Tongue (tissue), 2 donors: ENCODE measurements around the gene BROX. TPM values are rescaled to one million over a fixed set of nuclear protein-coding genes. Genes with fewer than 3 reads are reported as not detected.
"Not testable (repeated sequence)": the region's sequence is repeated elsewhere in the genome, so short reads cannot be mapped to it uniquely, and the experiment has no call there.

ENCODE experiments used
- DNase-seq: peaks from one replicate; pipeline ENCODE4 v3.0.0-alpha.2; 2015
- total RNA-seq: library from RNA; depleted of rRNA; stranded (reverse); fragments of >200 nt; gene quantifications from one replicate; pipeline ENCODE4 v1.2.3, GENCODE V29; 2014

Gene BROX, protein sequence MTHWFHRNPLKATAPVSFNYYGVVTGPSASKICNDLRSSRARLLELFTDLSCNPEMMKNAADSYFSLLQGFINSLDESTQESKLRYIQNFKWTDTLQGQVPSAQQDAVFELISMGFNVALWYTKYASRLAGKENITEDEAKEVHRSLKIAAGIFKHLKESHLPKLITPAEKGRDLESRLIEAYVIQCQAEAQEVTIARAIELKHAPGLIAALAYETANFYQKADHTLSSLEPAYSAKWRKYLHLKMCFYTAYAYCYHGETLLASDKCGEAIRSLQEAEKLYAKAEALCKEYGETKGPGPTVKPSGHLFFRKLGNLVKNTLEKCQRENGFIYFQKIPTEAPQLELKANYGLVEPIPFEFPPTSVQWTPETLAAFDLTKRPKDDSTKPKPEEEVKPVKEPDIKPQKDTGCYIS
- 62.2 TPM for total RNA-seq

DNA sequence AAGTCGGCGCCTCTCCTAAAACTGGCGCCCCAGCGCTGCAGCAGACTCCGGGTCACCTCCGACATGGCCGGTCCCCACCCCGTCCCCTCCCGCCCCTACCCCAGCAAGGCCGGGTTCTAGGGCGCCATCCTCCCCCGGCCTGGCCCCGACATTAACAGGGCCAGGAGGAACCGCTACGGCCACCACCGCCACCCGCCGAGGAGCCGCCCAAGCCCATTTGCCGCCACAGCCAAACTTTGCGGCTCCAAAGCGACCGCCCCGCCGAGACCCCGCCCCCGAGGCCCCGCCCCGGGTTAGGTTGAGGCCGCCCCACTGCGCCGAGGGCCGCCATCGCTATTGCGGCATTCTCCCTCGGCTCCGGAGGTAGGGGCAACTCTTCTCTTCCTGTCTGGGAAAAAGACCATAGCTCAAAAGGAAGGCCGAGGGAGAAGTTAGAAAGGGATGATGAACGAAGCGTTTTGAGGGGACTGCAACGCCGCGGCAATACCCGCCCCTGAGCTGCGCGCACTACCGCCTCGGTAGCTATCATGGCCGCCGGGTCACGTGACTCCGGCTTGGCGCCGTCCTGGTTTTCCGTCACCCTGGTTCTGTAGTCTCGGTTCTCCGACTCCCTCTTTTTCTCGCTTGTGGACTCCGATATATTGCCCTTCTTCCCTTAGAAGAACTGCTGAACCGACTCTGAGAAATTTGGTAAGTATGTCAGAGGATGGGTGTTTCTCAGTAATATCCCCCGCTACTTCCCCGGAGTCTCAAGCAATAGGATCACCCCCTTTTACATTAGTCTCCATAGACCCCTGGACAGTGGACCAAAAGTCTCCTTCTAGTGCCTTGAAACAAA, at the start of gene BROX, which contains the start of gene AIDA:
Gene BROX (plus strand): TSS at position 312 of the 838 bp plus-strand sequence. CDS start 3,136 bp downstream, outside the sequence.
Gene AIDA (minus strand): TSS at position 239 of the 838 bp plus-strand sequence. CDS start 174 bp downstream, at position 65.
- peak; percentile 97 for DNase-seq

GRCh38 chr1:222663431-222663934, 48.9 kb upstream of the BROX start:
- DNase-seq: no peak

DNA sequence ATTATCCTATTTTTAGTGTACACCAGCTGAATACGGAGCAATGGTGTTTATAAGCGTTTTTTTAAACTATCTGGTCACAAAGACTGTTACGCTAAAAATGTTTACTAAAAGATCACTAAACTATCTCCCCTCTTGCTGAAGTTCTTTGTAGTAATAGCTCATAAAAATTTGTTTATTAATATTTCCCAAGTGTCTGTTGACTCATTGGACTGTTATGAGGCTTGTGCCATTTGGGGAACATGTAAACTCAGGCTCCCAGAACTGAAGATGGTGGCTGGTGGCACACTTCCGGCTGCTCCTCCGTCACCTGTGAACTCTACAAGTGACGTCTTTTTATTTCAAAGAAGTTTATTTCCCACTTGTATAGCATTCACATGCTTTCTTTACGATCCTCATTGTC, 46.4 kb upstream of the BROX start:
- no peak for DNase-seq

GRCh38 chr1:222668184-222668583, 44.2 kb upstream of the BROX start:
- not testable (repeated sequence) for DNase-seq

GRCh38 chr1:222669107-222669506, 43.3 kb upstream of the BROX start:
- not testable (repeated sequence) for DNase-seq

DNA sequence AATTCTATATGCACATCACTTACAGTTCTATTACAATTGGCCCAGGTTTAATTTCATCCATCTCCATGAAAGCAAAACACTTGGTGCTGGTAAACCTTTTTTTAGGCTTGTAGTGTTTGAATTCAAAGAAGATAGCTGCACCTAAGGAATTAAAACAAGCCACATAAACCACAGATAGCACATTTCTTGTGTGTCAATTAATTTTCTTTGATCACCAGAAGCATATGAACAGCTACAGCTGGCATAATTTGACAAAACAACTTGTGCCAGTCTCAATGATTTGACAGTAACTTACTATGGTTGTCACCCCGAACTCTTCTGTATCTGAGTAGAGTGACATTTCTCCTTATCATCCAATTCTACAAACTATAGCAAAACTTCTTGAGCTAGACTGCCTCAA, 42.3 kb upstream of the BROX start:
- DNase-seq: no peak

- no peak for DNase-seq
Observed at GRCh38 chr1:222680080-222680479, 32.3 kb upstream of the BROX start.

- DNase-seq: peak; percentile 14
Observed at GRCh38 chr1:222691016-222691415, 21.3 kb upstream of the BROX start.

DNA sequence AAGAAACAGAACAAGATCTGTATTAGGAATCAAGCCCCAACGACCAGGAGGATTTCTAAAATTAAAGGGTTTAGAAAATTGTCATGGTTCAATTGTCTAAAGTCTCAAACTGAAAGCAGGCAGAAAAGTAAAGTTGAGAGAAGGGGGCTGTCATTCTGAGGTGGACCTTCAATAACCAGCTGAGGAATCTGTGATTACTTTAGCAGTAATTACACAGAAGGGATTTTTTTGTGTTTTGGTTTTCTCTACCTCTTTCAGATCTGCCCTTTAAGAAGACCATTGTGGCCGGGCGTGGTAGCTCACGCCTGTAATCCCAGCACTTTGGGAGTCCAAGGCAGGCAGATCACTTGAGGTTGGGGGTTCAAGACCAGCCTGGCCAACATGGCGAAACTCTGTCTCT, 17.4 kb upstream of the BROX start:
- DNase-seq: no peak

DNA sequence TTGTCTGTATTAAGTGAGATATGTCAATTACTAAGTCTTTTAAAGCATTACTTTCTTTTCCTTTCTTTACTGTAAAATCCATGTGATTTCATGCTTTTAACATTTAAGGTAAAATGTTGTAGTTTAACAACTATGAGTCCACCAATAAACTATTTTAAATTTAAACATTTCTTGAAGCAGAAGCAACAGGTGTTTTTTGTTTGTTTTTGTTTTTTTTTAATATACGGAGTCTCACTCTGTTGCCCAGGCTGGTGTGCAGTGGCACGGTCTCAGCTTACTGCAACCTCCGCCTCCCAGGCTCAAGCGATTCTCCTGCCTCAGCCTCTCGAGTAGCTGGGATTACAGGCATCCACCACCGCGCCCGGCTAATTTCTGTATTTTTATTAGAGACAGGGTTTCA, 15.6 kb upstream of the BROX start:
- DNase-seq: no peak

DNA sequence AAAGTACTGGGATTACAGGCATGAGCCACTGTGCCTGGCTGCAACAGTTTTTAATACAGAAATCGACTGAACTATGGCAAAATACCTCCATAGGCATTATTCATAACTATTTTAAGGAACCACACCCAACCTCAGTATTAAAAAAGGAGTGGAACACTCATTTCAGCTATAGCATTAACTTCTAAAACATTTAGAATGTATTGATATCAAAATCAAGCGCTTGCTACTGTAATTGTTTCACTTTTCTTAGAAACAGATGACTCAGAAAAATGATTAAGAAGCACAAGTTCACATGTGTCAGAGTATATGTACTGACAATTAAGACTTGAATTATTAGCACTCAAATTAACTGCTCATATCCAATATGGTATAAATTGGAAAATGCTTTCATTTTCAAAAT, 15.2 kb upstream of the BROX start:
- no peak for DNase-seq

- no peak for DNase-seq
Observed at GRCh38 chr1:222697826-222698225, 14.5 kb upstream of the BROX start.

- DNase-seq: no peak
Observed at GRCh38 chr1:222702210-222702609, 10.2 kb upstream of the BROX start.

GRCh38 chr1:222704260-222704659, 8.1 kb upstream of the BROX start:
- DNase-seq: no peak

- no peak for DNase-seq
Observed at GRCh38 chr1:222706815-222707214, 5.5 kb upstream of the BROX start.

DNA sequence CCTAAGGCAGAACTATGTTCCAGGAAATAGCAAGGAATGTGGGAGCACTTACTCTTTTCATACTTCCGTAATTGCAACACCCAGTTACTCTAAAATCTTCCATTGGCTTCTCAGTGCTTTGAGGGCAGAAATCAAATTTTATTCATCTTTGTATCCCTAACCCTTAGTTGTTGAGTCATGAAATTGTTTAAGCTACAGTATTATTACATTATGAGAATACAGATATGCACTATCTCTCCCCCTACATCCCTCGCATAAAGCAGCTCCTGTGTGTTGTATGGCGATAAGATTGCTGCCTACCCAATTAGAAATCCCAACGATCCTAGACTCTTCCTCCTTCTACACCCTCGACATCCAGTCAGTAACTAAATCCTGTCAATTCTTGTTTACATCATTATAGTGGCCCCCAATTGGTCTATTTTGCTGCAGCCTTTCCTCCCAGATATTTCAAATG, 2.6 kb upstream of the BROX start:
- DNase-seq: no peak

DNA sequence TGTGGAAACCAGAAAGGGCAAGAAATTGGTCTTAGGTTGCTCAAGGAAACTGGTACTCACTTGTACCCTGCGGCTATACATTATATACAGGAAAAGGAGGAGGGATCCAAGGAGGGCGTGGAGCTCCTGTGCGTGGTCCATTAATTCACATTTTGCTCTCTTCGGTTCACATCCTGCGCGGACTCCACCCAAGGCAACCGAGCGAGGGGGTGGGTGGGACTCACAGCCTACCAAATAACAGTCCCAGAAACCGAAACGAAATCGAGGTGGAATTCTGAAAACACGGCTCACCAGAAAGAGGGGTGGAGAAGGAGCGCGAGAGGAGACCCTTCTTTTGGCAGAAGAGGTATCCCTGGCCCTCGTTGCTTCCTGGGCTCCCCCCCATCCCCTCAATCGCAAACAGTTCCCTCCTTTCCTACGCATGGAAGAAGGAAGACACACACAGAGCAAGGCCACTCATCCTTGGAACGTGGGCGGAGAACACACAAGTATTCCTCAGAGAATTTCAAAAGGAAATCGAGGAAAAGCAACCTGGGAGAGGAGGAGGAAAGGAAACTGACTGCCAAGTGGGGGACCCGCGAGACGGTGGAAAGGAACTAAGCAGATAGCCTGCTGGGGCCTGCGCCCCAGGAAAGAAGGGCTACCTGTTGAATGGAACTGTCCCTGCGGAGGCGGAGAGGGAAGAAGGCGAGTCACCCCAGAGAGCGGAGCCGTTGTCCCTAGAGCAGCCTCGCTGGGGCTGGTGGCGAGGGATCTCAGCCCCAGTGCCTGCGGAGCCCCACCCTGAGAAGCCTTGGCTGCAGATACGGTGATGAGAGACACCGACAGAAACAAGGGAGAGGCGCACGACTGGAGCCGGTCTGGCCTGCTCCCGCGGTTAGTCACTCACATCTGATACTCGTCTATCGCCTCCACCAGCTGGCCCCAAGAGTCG, 778 bp upstream of the BROX start:
- peak; percentile 72 for DNase-seq

DNA sequence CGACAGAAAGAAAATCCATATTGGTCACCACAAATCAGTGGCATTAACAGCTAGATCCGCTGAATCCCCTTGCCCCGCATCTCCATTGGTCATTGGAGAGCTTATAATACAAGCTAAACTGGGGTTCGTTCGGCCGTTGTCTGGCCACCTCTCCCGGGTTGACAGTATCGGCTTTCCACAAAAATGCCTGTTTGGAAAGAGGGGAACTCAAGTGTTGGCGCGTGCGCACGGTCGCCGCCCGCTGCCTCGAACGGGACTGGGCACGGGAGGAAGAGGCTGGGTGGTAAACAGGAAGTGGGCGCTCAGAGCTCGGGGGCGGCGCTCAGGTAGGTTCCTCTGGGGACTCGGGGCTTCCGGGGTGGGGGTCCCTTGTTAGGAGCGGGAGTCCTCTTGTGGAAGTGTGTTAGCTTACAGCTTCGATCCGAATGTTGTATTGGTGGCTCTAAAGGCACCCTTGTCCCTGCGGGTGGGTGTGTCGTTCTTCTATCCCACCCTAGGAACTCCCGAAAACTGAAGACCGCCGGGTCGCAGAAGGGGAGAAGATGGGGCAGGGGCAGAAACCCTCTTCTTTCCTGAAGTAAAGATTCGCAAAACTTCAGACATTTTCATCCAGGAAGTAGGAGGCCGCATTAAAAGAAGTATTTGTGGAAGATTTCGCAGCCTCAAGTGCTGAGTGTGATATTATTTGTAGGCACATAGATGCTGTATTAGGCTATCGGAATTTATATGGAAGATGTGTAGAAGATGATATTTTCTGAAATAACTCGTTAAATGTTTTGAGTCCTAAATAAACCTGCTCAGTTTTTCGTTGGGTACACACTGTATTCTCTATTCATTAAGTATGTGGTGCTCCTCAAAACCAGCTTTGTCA, 962 bp downstream of the BROX start:
- peak; percentile 98 for DNase-seq

DNA sequence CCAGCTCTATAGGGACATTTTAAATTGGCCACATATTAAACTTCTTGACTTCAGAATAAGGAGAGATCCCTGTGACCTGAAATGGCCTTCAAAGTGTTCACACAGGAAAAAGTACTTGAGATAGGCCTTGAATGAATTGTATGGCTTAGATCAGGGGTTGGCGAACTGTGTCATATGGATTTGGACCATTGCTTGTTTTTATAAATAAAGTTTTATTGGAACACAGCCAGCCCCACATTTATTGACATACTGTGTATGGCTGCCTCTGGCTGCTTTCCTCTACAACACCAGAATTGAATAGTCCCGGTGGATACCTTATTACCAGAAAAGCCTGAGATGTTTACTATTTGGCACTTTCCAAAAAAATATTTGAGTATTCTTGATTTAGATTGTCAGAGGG, 4.0 kb downstream of the BROX start:
- no peak for DNase-seq

DNA sequence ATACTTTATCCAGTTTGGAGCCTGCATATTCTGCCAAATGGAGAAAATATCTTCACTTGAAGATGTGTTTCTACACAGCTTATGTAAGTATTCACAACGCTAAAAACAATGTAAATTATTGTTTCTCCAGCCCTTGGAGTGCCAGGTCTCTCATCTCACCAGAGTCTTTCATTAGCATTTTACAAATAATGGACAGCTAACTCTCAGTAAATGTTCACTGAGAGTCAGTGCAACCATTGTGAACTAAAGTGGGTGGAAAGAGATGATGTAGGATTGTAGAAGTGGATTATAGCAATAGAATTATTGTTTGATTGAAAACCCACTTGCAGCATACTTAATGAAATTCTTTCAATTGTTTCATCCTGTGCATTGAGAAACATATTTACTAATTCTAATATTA, 16.4 kb downstream of the BROX start:
- no peak for DNase-seq

DNA sequence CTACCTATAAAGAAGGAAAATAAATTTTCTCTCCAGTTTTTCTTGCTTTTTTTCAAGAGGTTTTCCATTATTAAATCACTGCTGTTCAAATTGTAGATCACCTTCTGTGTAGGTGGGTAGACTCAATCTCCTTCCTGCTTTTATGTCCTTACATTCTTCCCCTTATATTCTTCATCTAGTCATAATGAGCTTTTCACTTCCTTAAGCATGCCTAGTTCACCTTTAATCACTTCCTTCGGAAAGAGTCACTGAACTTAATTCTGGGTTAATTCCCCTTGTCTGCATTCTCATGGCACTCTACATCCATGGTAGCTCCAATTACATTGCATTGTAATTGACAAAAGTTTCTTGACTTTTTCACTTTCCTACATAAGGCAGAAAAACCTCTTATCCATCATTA, 18.5 kb downstream of the BROX start:
- DNase-seq: no peak
